UCSD-AML1 (cell line): ENCODE data around the gene DMWD.
"Not testable (repeated sequence)": the region's sequence is repeated elsewhere in the genome, so short reads cannot be mapped to it uniquely, and the experiment has no call there.

Experiments used
- DNase-seq: peaks from one replicate; lab custom pipeline; 2025; ENCODE audit not compliant: unreplicated experiment; lab: John Stamatoyannopoulos, UW

DMWD gene

DNA sequence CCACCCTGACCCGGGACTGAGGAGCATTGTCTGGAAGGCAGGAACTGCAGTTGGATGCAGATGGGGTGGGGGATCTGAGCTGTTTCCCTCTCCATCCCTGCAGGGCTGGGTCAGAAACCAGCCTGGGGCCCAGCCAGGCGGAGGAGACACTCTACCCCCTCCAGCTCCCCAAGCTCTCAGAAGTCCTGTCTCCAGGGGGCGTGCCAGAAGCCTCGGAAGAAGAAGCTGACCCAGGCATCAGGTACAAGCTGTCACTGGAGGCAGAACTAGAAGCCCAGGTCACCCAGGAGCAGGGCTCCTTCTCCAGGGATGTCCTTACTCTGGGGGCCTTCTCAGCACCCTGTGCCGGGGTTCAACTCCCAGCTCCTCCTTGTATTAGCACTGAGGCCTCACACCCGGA lies 39.1 kb downstream of the DMWD start:
- no peak for DNase-seq

DNA sequence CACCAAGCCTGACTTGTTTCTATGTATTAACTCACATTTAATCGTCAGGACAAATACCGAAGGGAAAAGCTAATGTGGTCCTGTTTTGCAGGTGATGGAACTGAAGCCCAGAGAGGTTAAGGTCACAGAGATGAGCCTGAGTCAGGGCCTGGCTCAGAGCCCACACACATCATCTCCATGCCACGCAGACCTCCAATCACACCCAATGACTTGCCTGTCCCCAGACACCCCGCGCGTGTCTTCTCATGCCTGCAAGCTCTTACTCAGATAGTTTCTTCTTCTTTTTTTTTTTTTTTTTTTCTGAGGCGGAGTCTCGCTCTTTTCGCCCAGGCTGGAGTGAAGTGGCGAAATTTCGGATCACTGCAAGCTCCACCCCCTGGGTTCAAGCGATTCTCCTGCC lies 40.0 kb downstream of the DMWD start:
- DNase-seq: no peak

DNA sequence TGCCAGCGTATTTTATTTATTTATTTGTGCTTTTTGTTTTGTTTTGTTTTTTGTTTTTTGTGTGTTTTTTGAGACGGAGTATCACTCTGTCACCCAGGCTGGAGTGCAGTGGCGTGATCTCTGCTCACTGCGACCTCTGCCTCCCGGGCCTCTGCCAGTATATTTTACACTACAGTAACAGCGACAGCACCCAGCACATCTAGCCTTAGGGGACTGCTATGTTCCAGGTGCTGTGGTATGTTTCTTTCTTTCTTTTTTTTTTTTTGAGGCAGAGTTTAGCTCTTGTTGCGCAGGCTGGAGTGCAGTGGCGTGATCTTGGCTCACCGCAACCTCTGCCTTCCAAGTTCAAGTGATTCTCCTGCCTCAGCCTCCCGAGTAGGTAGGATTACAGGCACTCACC lies 41.2 kb downstream of the DMWD start:
- DNase-seq: not testable (repeated sequence)

DNA sequence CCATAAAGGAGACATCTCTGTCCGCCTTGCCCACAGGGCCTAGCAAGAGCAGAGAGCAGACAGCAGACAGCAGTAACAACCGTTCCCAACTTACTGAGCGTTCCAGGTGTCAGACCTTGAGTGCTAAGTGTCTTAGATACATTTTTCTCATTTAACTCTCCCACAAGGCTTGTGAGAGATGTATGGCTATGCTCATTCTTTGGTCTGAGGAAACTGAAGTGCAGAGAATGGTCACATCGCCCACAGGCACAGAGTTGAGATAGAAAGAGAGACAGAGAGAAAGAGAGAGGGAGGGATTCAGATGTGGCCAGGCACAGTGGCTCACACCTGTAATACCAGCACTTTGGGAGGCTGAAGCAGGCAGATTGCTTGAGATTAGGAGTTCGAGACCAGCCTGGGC lies 45.1 kb downstream of the DMWD start:
- no peak for DNase-seq

DNA sequence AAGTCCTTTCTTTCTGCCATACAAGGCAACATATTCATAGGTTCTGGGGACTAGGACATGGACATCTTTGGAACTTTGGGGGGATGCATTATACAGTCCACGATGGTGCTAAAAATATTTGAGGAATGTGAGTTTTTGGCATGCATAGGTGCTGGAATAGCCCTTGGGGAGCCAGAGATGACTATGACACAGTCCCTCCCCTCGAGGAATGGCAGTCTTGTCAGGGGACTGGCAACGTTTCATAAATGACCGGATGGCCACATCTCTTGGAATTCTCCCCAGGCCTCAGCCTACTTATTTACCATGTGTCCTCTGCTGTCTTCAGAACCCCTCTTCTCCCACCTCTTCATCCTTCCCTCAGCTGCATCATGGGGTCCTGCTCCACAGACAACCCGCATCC lies 45.8 kb downstream of the DMWD start:
- no peak for DNase-seq

DNA sequence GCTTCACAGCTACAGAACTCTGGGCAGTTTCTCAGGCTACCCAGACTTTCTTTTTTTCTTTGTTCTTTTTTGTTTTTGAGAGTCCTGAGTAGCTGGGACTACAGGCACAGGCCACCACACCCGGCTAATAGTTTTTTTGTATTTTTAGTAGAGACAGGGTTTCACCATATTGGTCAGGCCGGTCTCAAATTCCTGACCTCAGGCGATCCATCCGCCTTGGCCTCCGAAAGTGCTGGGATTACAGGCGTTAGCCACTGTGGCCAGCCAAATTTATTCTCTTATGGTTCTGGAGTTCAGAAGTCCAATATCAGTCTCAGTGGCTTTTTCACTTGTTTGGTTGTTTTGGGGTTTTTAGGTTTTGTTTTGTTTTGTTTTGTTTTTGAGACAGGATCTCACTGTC lies 47.0 kb downstream of the DMWD start:
- DNase-seq: no peak

DNA sequence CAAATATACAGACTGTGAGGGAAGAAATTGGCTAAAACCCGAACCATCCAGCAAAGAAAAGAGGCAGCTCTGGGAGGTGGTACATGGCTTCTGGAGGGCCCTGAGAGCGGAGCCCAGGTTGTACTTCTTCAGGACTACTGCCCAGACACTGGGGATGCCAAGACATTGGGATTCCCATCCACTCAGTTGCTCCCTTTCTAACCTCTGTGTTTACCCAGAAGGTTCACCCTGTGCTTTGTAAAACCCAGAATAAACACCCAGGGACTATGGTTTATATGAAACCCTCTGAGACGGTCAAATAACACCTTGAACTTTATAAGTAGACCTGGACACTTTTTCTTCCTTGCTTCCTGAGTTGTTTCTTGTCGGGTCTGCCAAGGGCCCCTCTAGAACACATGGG lies 49.7 kb downstream of the DMWD start:
- no peak for DNase-seq

DNA sequence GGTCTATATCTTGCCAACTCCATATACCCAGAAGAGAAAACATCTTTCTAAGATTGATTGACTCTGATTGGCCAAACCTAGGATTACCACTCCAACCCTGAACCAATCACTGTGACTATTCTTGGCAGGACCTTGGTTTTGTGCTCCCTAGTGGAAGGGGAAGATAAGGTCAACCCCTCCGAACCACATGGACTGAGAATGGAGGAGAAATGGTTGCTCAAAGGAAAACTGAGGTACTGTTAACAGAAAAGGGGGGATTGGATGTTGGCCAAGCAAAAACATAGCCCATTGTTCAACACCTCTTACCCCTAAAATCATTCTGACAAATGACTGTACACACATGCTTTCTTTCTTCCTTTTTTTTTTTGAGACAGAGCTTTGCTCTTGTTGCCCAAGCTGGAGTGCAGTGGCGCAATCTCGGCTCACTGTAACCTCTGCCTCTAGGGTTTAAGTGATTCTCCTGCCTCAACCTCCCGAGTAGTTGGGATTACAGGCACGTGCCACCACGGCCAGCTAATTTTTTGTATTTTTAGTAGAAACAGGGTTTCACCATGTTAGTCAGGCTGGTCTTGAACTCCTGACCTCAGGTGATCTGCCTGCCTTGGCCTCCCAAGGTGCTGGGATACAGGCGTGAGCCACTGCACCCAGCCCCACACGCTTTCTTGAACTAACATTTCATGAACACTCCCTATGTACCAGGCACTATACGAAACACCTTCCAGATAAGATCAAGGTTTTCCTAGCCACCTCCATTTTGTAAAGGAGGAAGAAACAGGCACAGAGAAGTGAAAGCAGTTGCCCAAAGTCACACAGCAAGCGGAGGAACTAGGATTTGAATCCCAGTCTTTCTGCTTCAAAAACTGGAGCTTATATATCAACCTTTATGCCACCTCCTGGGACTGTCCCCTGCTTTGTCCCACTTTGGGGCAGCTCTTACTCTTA lies 52.9 kb downstream of the DMWD start:
- DNase-seq: no peak

DNA sequence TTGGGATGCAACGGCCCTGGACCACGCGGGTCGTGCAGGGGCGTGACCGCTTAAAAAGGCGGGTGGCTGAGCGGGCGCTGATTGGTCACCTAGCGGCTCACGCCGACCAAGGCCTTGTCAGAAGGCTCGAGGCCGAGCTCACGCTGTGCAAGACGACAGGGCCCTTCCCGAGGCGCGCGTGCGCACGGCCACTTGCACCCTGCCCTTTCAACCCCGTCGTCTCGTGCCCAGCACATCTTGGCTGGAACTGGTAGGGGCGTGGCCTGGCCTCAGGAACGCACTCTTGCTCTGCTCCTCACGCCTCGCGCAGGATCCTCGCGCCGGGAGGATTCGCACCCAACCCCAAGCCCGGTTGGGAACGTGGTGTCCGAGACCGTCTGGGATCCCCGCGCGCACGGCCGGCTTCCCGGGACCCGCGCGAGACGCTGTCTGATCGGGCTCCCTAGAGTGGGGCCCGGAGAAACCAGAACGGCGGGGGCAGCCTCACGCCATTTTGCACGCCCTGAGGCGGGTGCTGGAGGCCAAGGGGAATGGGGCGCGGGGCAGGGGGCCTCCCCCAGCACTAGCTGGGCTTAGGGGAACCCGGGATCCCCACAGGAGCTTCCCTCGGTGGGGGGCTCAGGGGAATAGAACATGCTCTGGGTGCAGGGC lies 59.4 kb downstream of the DMWD start, which contains the start of gene MEIOSIN:
MEIOSIN (plus strand) TSS at position 280 of the 651 bp plus-strand sequence. CDS start 1,938 bp downstream, outside the sequence.
- DNase-seq: no peak
